Coronary artery (tissue), 2 donors: Measurements from ENCODE around the gene KARS1.

Experiments used
- DNase-seq: peaks from one replicate; pipeline ENCODE4 v3.0.0-alpha.2; 2017; ENCODE audit warnings: low spot score
- H3K27ac ChIP-seq, 2 donors: fragments of 200-600 bp; sonication (generic); one replicate each; pipeline ENCODE4 v1.5.1; 2016 to 2019
- H3K4me3 ChIP-seq: fragments of 200-600 bp; sonication (generic); 2 replicates; pipeline ENCODE4 v1.5.1; 2016; ENCODE audit warnings: mild to moderate bottlenecking, moderate library complexity
- CTCF ChIP-seq: fragments of 200-600 bp; sonication (generic); IDR thresholded peaks from one replicate; pipeline ENCODE4 v1.5.1; 2019; ENCODE audit warnings: antibody characterized with exemption

The KARS1 gene

GRCh38 chr16:75647492-75648264, at the start of gene KARS1, which contains the start of gene TERF2IP:
TSS of gene KARS1 (minus strand) at chr16:75647665. CDS start at chr16:75647639, 26 bp downstream.
TSS of gene TERF2IP (plus strand) at chr16:75647773. CDS start at chr16:75647883, 110 bp downstream.
- peak; percentile 93 for DNase-seq

GRCh38 chr16:75695708-75696107, 48.2 kb upstream of the KARS1 start:
- H3K4me3 ChIP-seq = no peak overlapping the region
- no peak for DNase-seq
- no peak for TF ChIP-seq CTCF
- H3K27ac ChIP-seq = no peak overlapping the region

More at GRCh38 chr16:75647492-75648264, at the start of gene KARS1, which contains the start of gene TERF2IP:
- Histone ChIP-seq H3K4me3 (peak within 1 kb of the TSS; percentile 97), H3K27ac (peak within 1 kb of the TSS; percentile 91 to 99)
- no peak for TF ChIP-seq CTCF

- DNase-seq = no peak
- no peak overlapping the region for H3K4me3 ChIP-seq
- TF ChIP-seq CTCF = no peak
- H3K27ac ChIP-seq = no peak overlapping the region
Measured at GRCh38 chr16:75687361-75687760, 39.9 kb upstream of the KARS1 start.

GRCh38 chr16:75682308-75682707, 34.8 kb upstream of the KARS1 start:
- Histone ChIP-seq H3K27ac (no peak overlapping the region), H3K4me3 (no peak overlapping the region)
- no peak for DNase-seq
- TF ChIP-seq CTCF = no peak

GRCh38 chr16:75679366-75679765, 31.9 kb upstream of the KARS1 start:
- DNase-seq = no peak
- H3K27ac ChIP-seq = no peak overlapping the region
- TF ChIP-seq CTCF = no peak
- H3K4me3 ChIP-seq = no peak overlapping the region

- TF ChIP-seq CTCF = no peak
Measured at GRCh38 chr16:75676909-75677308, 29.4 kb upstream of the KARS1 start, which contains the start of gene CPHXL2. TSS of gene CPHXL2 (minus strand) at chr16:75677009. CDS start at chr16:75676999, 10 bp downstream.

GRCh38 chr16:75667503-75667902, 20.0 kb upstream of the KARS1 start:
- H3K27ac ChIP-seq = no peak overlapping the region
- no peak for TF ChIP-seq CTCF
- no peak for DNase-seq
- H3K4me3 ChIP-seq = no peak overlapping the region

More at GRCh38 chr16:75676909-75677308, 29.4 kb upstream of the KARS1 start, which contains the start of gene CPHXL2:
- no peak within 1 kb of the TSS for H3K27ac ChIP-seq
- DNase-seq = no peak
- no peak within 1 kb of the TSS for H3K4me3 ChIP-seq
